GM19455 (cell line): ENCODE results near the gene PDRG1.
"Not testable (repeated sequence)": the region's sequence is repeated elsewhere in the genome, so short reads cannot be mapped to it uniquely, and the experiment has no call there.

Source experiments
- ATAC-seq: cut with Tn5 transposase; IDR thresholded peaks from one replicate; pipeline ENCODE4 v1.9.1; 2021; ENCODE audit not compliant: unreplicated experiment

PDRG1 gene

DNA sequence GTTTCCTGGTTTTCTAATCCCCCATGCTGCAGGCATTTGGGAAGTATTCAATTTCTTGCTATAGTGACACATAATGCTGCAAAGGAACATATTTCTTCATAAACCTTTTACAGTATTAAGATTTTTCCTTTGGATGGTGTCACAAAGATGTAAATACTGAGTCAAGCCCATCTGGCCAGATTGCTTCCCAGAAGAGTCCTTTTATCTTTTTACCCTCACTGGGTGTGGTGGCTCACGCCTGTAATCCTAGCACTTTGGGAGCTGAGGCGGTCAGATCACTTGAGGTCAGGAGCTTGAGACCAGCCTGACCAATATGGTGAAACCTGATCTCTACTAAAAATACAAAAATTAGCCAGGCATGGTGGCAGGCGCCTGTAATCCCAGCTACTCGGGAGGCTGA lies 22.2 kb downstream of the PDRG1 start:
- not testable (repeated sequence) for ATAC-seq

GRCh38 chr20:31927627-31928159 lies 24.2 kb downstream of the PDRG1 start:
- ATAC-seq = no peak

- no peak for ATAC-seq
Measured at GRCh38 chr20:31926493-31926892, 25.4 kb downstream of the PDRG1 start.

DNA sequence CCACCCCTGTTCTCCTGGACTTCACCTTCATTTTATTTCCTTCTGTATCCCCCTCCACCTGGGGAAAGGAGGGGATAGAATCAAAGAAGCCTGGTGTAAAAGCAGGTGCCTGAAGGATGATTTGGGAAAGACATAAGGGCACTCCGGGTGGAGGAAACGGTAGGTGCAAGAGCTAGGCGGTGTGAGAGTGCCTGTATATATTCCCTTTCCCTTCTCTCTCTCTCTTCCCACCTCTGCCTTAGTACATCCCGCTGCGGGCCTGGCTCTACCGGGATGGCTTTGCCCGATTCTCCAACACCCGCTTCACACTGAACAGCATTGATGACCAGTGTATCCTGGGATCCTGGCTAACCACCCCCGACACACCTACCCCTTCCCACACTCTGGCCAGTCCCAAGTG lies 26.2 kb downstream of the PDRG1 start:
- ATAC-seq = no peak

GRCh38 chr20:31924561-31924960 lies 27.3 kb downstream of the PDRG1 start:
- ATAC-seq = no peak

- no peak for ATAC-seq
Measured at GRCh38 chr20:31923388-31924331, 28.2 kb downstream of the PDRG1 start.

- no peak for ATAC-seq
Measured at GRCh38 chr20:31922588-31922987, 29.3 kb downstream of the PDRG1 start.

- ATAC-seq = no peak
Measured at GRCh38 chr20:31922181-31922580, 29.7 kb downstream of the PDRG1 start.

- ATAC-seq = not testable (repeated sequence)
Measured at GRCh38 chr20:31921480-31921879, 30.4 kb downstream of the PDRG1 start.

DNA sequence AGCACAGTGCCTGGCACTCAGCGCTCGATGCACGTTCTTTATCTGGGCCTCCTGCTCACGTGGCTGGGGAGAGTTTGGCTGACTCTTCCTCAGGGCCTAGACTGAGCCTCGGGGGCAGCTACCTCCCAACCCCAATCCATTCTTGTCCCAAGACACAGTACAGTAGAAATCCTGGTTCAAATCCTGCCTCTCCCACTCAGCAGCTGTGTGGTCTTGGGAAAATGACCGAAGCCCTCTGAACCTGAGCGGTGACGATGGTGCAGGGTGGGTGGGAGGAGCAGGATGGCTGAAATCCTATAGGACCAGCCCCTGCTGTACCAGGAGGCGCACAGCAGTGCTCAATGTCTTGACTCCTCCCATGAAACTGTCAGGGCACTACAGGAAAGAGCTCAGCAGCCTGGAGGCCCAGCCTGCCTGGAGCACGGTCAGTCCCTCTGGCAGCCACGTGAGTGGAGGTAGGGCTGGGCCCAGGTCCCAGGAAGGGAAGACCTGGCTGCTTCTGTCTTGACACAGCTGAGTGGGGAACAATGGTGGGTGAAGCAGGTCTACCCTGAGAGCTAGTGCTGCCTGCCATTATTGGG lies 31.5 kb downstream of the PDRG1 start:
- ATAC-seq = no peak

DNA sequence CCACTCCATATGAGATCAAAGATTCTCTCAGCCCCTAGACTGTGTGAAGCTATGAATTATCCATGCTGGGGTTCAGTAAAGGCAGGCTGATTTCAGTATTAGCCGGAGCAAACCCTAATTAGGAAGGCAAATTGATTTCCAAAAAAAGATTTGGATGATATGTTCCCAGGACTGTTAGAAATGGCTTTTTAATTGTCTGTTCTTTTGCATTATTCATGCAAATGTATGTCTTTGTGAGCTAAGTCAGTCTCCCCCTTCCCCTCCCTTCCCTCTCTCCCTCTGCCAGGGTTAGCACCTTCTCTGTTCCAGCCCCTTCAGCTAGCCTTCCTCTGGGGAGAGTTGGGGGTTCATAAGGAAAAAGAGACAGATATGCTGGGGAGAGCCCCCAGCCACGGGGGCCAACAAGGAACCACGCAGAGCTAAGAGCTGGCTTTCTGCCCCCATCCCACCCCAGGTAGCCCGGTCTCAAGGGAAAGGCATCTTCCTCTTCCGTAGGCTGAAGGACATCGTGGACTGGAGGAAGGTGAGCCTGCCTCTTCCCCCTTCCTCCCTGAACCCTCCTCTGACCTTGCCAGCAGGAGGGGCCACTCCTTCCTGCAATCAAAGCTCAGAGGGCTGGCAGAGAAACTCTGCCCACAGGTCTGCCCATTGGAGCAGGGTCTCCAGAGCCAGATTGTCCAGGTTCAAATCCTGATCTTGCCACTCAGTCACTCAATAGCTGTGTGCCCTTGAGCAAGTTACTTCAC lies 32.3 kb downstream of the PDRG1 start:
- no peak for ATAC-seq

- ATAC-seq = no peak
Measured at GRCh38 chr20:31918466-31919105, 33.3 kb downstream of the PDRG1 start.

DNA sequence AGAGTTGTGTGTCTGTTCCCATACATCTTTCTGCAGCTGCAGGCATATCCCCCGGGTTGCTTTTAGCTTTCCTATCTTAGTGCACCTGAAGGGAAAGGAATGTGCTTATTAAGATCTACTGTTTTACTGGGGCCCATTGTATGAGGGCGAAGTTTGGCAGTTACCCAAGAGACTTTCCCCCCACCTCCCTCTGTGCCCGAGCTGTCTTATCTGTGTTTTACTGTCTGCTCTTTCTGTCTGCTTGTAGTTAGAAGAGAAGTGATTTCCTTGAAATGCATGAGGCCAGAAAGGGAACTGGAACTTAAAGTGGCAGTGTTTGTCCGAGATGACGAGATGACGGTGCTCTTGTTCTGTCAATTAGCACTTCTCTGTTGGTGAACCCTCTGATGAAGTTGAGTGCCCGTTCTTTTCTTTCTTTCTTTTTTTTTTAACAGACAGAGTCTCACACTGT lies 33.9 kb downstream of the PDRG1 start:
- ATAC-seq = not testable (repeated sequence)

DNA sequence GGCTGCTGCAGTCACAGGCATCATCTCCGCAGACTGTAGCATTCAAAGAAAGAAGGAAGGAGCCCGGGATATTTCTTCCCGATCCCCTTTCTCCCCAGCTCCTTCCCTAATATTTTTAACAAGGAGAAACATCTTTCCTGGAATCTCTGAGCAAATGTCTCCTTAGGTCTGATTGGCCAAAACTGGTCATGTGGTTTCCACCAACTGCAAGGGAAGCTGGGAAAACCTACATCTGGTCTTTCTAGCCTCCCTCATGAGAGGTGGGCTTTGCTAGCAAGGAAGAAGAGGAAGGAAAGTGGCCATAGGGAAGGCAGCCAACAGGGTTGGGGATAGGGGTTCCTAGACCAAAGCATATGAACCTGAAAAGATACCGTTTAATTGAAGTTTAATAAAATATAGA lies 35.1 kb downstream of the PDRG1 start:
- no peak for ATAC-seq

GRCh38 chr20:31915491-31916280 lies 36.2 kb downstream of the PDRG1 start:
- no peak for ATAC-seq

DNA sequence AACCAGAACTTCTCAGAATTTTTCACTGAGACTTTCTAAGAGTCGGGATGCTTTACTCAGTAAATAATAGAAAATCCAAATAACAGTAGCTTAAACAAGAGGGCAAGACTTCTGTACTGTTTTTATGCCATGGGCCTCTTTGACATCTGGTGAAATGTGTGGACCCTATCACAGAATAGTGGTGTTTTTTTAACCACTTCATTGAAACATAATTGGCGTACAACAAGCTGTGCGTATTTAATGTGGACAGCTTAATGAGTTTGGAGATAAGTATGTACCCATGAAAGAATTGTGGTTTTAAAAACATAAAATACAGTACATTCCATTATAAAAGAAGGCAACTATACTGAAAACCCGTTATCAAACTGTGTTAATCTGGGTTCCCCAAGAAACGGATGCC lies 37.7 kb downstream of the PDRG1 start:
- ATAC-seq = no peak

GRCh38 chr20:31913431-31914157 lies 38.3 kb downstream of the PDRG1 start:
- ATAC-seq = no peak

DNA sequence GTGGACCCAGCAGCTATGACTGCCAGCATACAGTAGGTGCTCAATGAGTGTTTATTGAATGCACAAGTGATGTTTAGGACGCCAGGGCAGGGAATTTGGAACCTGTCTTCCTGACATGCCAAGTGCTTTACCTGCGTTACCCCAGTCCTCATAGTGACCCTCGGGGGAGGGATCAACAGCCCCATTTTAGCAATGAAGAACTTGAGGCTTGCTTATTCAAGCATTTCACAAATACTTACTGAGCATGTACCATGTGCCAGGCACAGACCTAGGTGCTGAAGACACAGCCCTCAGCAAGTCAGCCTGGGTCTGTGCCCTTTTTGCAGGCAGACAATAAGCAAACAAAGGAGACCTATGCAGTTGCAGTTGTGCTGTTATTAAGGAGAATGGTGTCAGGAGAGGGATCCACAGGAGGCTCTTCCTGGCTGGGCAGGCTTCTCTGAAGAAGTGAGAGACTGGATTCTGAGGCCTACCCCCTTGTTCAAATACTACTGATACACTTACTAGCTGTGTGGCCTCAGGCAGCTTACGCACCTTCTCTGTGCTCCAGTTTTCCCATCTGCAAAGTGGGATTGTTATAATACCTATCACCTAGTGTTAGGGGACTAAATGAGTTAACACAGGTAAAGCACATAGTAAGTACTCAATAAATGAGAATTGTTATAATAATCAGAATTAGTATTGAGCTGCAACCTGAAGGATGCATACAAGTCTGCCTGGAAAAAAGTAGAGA lies 41.6 kb downstream of the PDRG1 start:
- ATAC-seq = no peak
